HepG2 (cell line): Measurements from ENCODE around the gene TOMM7. TPM values are rescaled to one million over a fixed set of nuclear protein-coding genes. Genes with fewer than 3 reads are reported as not detected.

Source experiments
- CCDC6 ChIP-seq: sonication (generic); formaldehyde crosslinking; IDR thresholded peaks from 2 replicates; pipeline ENCODE4 v1.8.1; 2022; ENCODE audit warnings: mild to moderate bottlenecking, missing genetic modification reagents, moderate library complexity
- CEBPG ChIP-seq: IDR thresholded peaks from 2 replicates; pipeline ENCODE4 v1.6.1; 2016
- DNMT1 ChIP-seq: sonication (generic); formaldehyde crosslinking; IDR thresholded peaks from 2 replicates; pipeline ENCODE4 v1.5.1; 2020; ENCODE audit warnings: mild to moderate bottlenecking, missing genetic modification reagents
- MXD4 ChIP-seq: IDR thresholded peaks from 2 replicates; pipeline ENCODE4 v1.6.1; 2016; ENCODE audit warnings: mild to moderate bottlenecking, missing biosample characterization, missing genetic modification reagents
- MZF1 ChIP-seq: sonication (generic); formaldehyde crosslinking; IDR thresholded peaks from 2 replicates; pipeline ENCODE4 v1.8.1; 2023; ENCODE audit warnings: mild to moderate bottlenecking, missing genetic modification reagents, borderline replicate concordance
- SOX6 ChIP-seq, 2 experiments: fragments of 450-650 bp in 1 of 2; sonication (generic) in 1 of 2; formaldehyde crosslinking in 1 of 2; IDR thresholded peaks; 2 replicates each; pipeline versions ENCODE4 v1.4.0 to v1.6.1; 2017 to 2020; ENCODE audit warnings: antibody characterized with exemption in 1 of 2, mild to moderate bottlenecking in 1 of 2, missing genetic modification reagents in 1 of 2
- SP4 ChIP-seq: sonication (generic); formaldehyde crosslinking; IDR thresholded peaks from 2 replicates; pipeline ENCODE4 v1.8.1; 2023; ENCODE audit warnings: mild to moderate bottlenecking, missing genetic modification reagents
- TOPORS ChIP-seq: sonication (generic); formaldehyde crosslinking; IDR thresholded peaks from 2 replicates; pipeline ENCODE4 v1.8.0; 2023; ENCODE audit warnings: mild to moderate bottlenecking, missing genetic modification reagents
- ZBTB3 ChIP-seq: sonication (generic); formaldehyde crosslinking; IDR thresholded peaks from 2 replicates; pipeline ENCODE4 v1.4.0; 2020; ENCODE audit warnings: low read depth, mild to moderate bottlenecking, moderate library complexity, missing genetic modification reagents, borderline replicate concordance
- ZNF329 ChIP-seq: sonication (generic); formaldehyde crosslinking; IDR thresholded peaks from 2 replicates; pipeline ENCODE4 v1.9.0; 2021; ENCODE audit warnings: low read depth, mild to moderate bottlenecking, missing genetic modification reagents
- ZNF543 ChIP-seq: sonication (generic); formaldehyde crosslinking; IDR thresholded peaks from 2 replicates; pipeline ENCODE4 v1.4.0; 2020; ENCODE audit warnings: mild to moderate bottlenecking, missing genetic modification reagents
- ZNF724P ChIP-seq: sonication (generic); formaldehyde crosslinking; IDR thresholded peaks from 2 replicates; pipeline ENCODE4 v1.8.0; 2022; ENCODE audit warnings: missing genetic modification reagents, borderline replicate concordance
- ZZZ3 ChIP-seq: sonication (generic); formaldehyde crosslinking; IDR thresholded peaks from 2 replicates; pipeline ENCODE4 v1.4.0; 2020; ENCODE audit warnings: missing genetic modification reagents, mild to moderate bottlenecking, borderline replicate concordance
- polyA plus RNA-seq, 8 experiments: library from polyadenylated mRNA; depleted of rRNA in 3 of 8; stranded (reverse) in 7 of 8; unstranded in 1 of 8; fragments of >200 nt; fragmentation: Illumina TruSeq in 4 of 8; extraction: Trizol in 4 of 8; gene quantifications; 2 replicates each; pipeline versions ENCODE4 v1.2.1 to v1.2.3, GENCODE V29; 2011 to 2016; ENCODE audit warnings: low read depth in 4 of 8, missing spikeins in 1 of 8, mixed read lengths in 1 of 8; ENCODE audit not compliant: insufficient read depth in 1 of 8
- total RNA-seq, 5 experiments: library from RNA; depleted of rRNA; stranded (reverse); fragments of >200 nt; fragmentation: Illumina TruSeq; extraction: Trizol; gene quantifications; 2 replicates each; pipeline ENCODE4 v1.2.3, GENCODE V29; 2016; ENCODE audit warnings: low read depth in 1 of 5
- TF ChIP-seq, protein P1 (sequence below): IDR thresholded peaks from 2 replicates; pipeline ENCODE4 v1.6.1; 2016; ENCODE audit warnings: low read depth, missing genetic modification reagents, missing compliant biosample characterization
- TF ChIP-seq, protein P2 (sequence below): sonication (generic); formaldehyde crosslinking; IDR thresholded peaks from 2 replicates; pipeline ENCODE4 v1.4.0; 2020; ENCODE audit warnings: missing genetic modification reagents
- TF ChIP-seq, protein P3 (sequence below): conservative IDR thresholded peaks from 2 replicates; pipeline ENCODE4 v1.6.1; 2018; ENCODE audit warnings: missing genetic modification reagents
- TF ChIP-seq, protein P4 (sequence below): sonication (generic); formaldehyde crosslinking; IDR thresholded peaks from 2 replicates; pipeline ENCODE4 v1.5.1; 2020; ENCODE audit warnings: missing genetic modification reagents, mild to moderate bottlenecking, borderline replicate concordance

The TOMM7 gene
- total and polyA plus RNA-seq, 2 of the 13 experiments (the other 11 are each of a cell fraction or from before 2014, with no cell fraction given) = 251 to 369 TPM

DNA sequence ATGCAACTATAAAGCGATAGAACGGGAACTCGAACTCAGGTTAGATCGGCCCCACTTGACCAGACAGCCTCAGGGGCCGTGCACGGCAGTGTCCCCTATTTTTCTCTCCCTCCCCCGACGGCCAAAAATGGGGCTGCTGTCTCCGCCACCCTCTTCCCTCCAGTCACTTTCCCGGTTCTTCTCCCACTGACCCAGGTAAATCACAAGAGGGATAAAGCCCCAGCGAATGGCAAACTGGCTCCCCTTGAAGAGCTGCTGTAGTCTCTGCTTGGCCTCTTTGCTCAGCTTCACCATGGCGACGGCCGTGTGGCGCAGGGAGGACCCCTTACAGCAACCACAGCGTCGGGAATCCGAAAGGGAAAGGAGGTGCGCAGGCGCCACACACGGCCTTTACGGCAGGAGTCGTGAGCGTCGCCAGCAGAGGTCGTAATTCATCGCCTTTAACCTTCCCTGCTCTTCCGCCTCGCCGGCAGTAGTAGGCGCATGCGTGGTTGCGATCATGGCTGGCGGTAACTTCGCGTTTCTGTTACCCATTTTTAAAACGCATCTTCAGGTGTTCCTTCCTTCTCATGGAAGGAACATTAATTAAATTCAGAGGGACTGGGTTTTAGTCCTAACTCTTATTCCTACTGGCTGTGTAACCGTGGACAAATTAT is at the start of gene TOMM7 (continued):
- TF ChIP-seq, protein P1, sequence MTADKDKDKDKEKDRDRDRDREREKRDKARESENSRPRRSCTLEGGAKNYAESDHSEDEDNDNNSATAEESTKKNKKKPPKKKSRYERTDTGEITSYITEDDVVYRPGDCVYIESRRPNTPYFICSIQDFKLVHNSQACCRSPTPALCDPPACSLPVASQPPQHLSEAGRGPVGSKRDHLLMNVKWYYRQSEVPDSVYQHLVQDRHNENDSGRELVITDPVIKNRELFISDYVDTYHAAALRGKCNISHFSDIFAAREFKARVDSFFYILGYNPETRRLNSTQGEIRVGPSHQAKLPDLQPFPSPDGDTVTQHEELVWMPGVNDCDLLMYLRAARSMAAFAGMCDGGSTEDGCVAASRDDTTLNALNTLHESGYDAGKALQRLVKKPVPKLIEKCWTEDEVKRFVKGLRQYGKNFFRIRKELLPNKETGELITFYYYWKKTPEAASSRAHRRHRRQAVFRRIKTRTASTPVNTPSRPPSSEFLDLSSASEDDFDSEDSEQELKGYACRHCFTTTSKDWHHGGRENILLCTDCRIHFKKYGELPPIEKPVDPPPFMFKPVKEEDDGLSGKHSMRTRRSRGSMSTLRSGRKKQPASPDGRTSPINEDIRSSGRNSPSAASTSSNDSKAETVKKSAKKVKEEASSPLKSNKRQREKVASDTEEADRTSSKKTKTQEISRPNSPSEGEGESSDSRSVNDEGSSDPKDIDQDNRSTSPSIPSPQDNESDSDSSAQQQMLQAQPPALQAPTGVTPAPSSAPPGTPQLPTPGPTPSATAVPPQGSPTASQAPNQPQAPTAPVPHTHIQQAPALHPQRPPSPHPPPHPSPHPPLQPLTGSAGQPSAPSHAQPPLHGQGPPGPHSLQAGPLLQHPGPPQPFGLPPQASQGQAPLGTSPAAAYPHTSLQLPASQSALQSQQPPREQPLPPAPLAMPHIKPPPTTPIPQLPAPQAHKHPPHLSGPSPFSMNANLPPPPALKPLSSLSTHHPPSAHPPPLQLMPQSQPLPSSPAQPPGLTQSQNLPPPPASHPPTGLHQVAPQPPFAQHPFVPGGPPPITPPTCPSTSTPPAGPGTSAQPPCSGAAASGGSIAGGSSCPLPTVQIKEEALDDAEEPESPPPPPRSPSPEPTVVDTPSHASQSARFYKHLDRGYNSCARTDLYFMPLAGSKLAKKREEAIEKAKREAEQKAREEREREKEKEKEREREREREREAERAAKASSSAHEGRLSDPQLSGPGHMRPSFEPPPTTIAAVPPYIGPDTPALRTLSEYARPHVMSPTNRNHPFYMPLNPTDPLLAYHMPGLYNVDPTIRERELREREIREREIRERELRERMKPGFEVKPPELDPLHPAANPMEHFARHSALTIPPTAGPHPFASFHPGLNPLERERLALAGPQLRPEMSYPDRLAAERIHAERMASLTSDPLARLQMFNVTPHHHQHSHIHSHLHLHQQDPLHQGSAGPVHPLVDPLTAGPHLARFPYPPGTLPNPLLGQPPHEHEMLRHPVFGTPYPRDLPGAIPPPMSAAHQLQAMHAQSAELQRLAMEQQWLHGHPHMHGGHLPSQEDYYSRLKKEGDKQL = no peak
- TF ChIP-seq MZF1 (CRISPR knock-in tag) = no peak
- TF ChIP-seq, protein P2, sequence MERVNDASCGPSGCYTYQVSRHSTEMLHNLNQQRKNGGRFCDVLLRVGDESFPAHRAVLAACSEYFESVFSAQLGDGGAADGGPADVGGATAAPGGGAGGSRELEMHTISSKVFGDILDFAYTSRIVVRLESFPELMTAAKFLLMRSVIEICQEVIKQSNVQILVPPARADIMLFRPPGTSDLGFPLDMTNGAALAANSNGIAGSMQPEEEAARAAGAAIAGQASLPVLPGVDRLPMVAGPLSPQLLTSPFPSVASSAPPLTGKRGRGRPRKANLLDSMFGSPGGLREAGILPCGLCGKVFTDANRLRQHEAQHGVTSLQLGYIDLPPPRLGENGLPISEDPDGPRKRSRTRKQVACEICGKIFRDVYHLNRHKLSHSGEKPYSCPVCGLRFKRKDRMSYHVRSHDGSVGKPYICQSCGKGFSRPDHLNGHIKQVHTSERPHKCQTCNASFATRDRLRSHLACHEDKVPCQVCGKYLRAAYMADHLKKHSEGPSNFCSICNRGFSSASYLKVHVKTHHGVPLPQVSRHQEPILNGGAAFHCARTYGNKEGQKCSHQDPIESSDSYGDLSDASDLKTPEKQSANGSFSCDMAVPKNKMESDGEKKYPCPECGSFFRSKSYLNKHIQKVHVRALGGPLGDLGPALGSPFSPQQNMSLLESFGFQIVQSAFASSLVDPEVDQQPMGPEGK (CRISPR knock-in tag) = 0 out of 2 replicates have a peak, but pooled peaks have one; percentile 25
- TF ChIP-seq, protein P3, sequence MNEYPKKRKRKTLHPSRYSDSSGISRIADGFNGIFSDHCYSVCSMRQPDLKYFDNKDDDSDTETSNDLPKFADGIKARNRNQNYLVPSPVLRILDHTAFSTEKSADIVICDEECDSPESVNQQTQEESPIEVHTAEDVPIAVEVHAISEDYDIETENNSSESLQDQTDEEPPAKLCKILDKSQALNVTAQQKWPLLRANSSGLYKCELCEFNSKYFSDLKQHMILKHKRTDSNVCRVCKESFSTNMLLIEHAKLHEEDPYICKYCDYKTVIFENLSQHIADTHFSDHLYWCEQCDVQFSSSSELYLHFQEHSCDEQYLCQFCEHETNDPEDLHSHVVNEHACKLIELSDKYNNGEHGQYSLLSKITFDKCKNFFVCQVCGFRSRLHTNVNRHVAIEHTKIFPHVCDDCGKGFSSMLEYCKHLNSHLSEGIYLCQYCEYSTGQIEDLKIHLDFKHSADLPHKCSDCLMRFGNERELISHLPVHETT (CRISPR knock-in tag) = no peak
- TF ChIP-seq ZNF543 (CRISPR knock-in tag) = 0 out of 2 replicates have a peak, but pooled peaks have one; percentile 62
- TF ChIP-seq DNMT1 = 0 out of 2 replicates have a peak, but pooled peaks have one; percentile 7
- TF ChIP-seq ZZZ3 = no peak
- TF ChIP-seq, protein P4, sequence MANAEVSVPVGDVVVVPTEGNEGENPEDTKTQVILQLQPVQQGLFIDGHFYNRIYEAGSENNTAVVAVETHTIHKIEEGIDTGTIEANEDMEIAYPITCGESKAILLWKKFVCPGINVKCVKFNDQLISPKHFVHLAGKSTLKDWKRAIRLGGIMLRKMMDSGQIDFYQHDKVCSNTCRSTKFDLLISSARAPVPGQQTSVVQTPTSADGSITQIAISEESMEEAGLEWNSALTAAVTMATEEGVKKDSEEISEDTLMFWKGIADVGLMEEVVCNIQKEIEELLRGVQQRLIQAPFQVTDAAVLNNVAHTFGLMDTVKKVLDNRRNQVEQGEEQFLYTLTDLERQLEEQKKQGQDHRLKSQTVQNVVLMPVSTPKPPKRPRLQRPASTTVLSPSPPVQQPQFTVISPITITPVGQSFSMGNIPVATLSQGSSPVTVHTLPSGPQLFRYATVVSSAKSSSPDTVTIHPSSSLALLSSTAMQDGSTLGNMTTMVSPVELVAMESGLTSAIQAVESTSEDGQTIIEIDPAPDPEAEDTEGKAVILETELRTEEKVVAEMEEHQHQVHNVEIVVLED (CRISPR knock-in tag) = peak; percentile 81
- peak; percentile 32; the same call in 1 of the 2 replicates for TF ChIP-seq ZNF329 (CRISPR knock-in tag)
- 0 out of 2 replicates have a peak, but pooled peaks have one; percentile 55 for TF ChIP-seq TOPORS (CRISPR knock-in tag)
- TF ChIP-seq MXD4 (CRISPR knock-in tag) = peak; percentile 65; the same call in 1 of the 2 replicates
- TF ChIP-seq ZBTB3 (CRISPR knock-in tag) = 0 out of 2 replicates have a peak, but pooled peaks have one; percentile 78
- no peak for TF ChIP-seq SOX6 (IDR thresholded peaks at IDR 0.05)
- TF ChIP-seq SOX6 (CRISPR knock-in tag; IDR thresholded peaks at IDR 0.05) = peak; percentile 50
- TF ChIP-seq CCDC6 (CRISPR knock-in tag) = no peak
- TF ChIP-seq CEBPG (CRISPR knock-in tag) = peak; percentile 26; the same call in 1 of the 2 replicates
- no peak for TF ChIP-seq ZNF724P (CRISPR knock-in tag)
- TF ChIP-seq SP4 = peak; percentile 69
